ENCODE measurements around the gene TRAF6. TPM values are rescaled to one million over a fixed set of nuclear protein-coding genes. Genes with fewer than 3 reads are reported as not detected.
"Not testable (repeated sequence)": the region's sequence is repeated elsewhere in the genome, so short reads cannot be mapped to it uniquely, and the experiment has no call there.

Gene TRAF6
- total RNA-seq, 5 donors from 2014 or later (not counting 1 experiment from before 2014, with no cell fraction given), result 17.3 to 26.0 (median 19.4) TPM

DNA sequence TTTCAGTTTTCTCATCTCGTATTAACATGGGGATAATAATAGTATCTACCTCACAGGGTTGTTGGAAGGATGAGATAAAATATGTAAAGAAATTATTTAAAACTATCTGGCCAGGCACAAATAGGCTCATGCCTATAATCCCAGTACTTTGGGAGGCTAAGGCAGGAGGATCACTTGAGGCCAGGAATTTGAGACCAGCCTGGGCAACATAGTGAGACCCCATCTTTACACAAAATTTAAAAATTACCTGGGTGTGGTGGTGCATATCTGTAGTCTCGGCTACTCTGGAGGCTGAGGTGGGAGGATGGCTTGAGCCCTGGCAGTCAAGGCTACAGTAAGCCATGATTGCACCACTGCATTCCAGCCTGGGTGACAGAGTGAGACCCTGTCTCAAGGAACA lies 990 bp upstream of the TRAF6 start:
- H3K9me3 Mint-ChIP-seq; POLR2A ChIA-PET; H3K9me3 ChIP-seq; H3K36me3 Mint-ChIP-seq; ATAC-seq (replicated peaks in 1 of 4); DNase-seq; H3K4me3 ChIP-seq (ENCODE audit: control insufficient read depth in 1 of 2, extremely low read depth in 1 of 2, low read length in 1 of 2); H3K27me3 ChIP-seq (replicated peaks in 1 of 2; ENCODE audit: control insufficient read depth in 2 of 2, extremely low read depth in 1 of 2, insufficient read depth in 2 of 2, low read length in 1 of 2); H3K36me3 ChIP-seq (ENCODE audit: control insufficient read depth in 2 of 2, extremely low read depth in 1 of 2, insufficient read depth in 1 of 2, low read length in 1 of 2); H3K27ac ChIP-seq (ENCODE audit: low read length): not testable (repeated sequence)
- H3K27ac Mint-ChIP-seq, result peak overlapping the region in 1 of 2 donors; percentile 79
- 100% methylated on average over 1 of the region's 2 CpGs for WGBS (ENCODE audit: insufficient coverage)
- peak overlapping the region; percentile 89 to 97 (median 97) for H3K4me3 Mint-ChIP-seq
- peaks cover 0 to 18% of the 10 kb centered on the region in 2 experiments for H3K4me1 ChIP-seq (ENCODE audit: control insufficient read depth in 1 of 2, extremely low read depth in 1 of 2, insufficient read depth in 2 of 2, low read length in 2 of 2)
- H3K27me3 Mint-ChIP-seq, result peaks cover 12 to 14% of the 10 kb centered on the region in 2 donors
- CTCF ChIA-PET, result interaction anchor here (1.0 to 2.9 kb wide), 5 partner anchors 11 to 236 kb away, joined by 3 to 22 read pairs (median 4); partner anchors contain the start of gene COMMD9 (in 1 of the 2)
- peaks cover 28 to 35% (median 28%) of the 10 kb centered on the region in 3 donors for H3K4me1 Mint-ChIP-seq

DNA sequence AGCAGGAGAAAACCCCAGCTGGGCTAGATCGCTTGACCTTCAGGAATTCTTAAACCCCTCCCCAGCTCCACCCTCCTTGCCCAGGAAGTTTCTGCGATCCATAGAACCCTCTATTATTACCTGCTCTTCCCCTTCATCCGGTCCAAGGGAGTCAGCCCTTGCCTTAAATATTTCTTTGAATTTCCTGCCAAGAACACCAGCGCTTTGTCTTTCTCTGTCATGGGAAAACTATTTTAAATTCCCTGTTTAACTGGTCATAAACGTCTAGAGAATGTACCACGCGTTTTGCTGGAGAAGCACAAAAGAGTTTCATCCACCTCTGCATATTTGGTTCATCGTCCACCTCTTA lies 496 bp upstream of the TRAF6 start:
- Histone ChIP-seq H3K4me1 (ENCODE audit: control insufficient read depth in 1 of 2, extremely low read depth in 1 of 2, insufficient read depth in 2 of 2, low read length in 2 of 2) (peaks cover 0 to 18% of the 10 kb centered on the region in 2 experiments), H3K36me3 (ENCODE audit: control insufficient read depth in 2 of 2, extremely low read depth in 1 of 2, insufficient read depth in 1 of 2, low read length in 1 of 2) (no peaks in the 10 kb centered on the region), H3K27ac (ENCODE audit: low read length) (peak overlapping the region; percentile 77), H3K9me3 (no peaks in the 10 kb centered on the region), H3K4me3 (ENCODE audit: control insufficient read depth in 1 of 2, extremely low read depth in 1 of 2, low read length in 1 of 2) (peak overlapping the region; percentile 95 to 97), H3K27me3 (replicated peaks in 1 of 2; ENCODE audit: control insufficient read depth in 2 of 2, extremely low read depth in 1 of 2, insufficient read depth in 2 of 2, low read length in 1 of 2) (no peaks in the 10 kb centered on the region)
- H3K4me3 Mint-ChIP-seq, result peak overlapping the region; percentile 89 to 97 (median 97)
- ChIA-PET CTCF (interaction anchor here (0.6 to 2.9 kb wide), 4 partner anchors 17 to 237 kb away, joined by 3 to 22 read pairs (median 4); no protein-coding TSS in a partner anchor), POLR2A (no interaction called here)
- DNase-seq (no peak), ATAC-seq (replicated peaks in 1 of 4) (peak in 1 of 4 experiments; percentile 2)
- peaks cover 33 to 40% (median 33%) of the 10 kb centered on the region in 3 donors for H3K4me1 Mint-ChIP-seq
- H3K27ac Mint-ChIP-seq, result peak overlapping the region; percentile 79 to 94
- H3K27me3 Mint-ChIP-seq, result peaks cover 12 to 14% of the 10 kb centered on the region in 2 donors
- WGBS (ENCODE audit: insufficient coverage), result 29% methylated on average over 6 of the region's 8 CpGs
- no peaks in the 10 kb centered on the region for H3K9me3 Mint-ChIP-seq
- no peaks in the 10 kb centered on the region for H3K36me3 Mint-ChIP-seq

DNA sequence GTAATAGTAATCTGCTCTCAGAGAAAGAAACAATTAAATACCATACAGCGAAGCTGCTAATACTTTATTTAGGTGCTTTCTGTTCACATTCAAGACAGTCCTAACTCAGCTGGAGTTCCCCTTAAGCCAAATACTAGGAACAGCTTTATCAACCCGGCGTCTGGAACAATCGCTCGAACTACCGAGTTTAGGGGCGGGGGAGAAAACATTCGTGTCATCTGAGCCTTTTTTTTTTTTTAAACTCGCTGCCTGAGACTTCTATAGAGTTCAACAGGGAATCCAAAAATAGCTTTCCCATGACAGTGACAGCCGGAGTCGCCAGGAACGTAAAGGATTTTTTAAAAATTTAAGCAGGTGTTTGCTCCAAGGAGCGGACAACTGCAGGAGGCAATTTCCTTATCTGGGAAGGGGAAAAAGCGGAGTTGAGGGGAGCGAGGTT lies 852 bp downstream of the TRAF6 start:
- Mint-ChIP-seq H3K9me3 (no peaks in the 10 kb centered on the region), H3K36me3 (peaks cover 5% of the 10 kb centered on the region), H3K27ac (peak overlapping the region; percentile 91 to 94), H3K4me3 (peak overlapping the region; percentile 89 to 97 (median 97)), H3K4me1 (peaks cover 44 to 51% (median 45%) of the 10 kb centered on the region in 3 donors), H3K27me3 (peaks cover 3 to 8% of the 10 kb centered on the region in 2 donors)
- CTCF ChIA-PET, result interaction anchor here (0.6 to 2.9 kb wide), 11 partner anchors 10 to 966 kb away, joined by 3 to 22 read pairs (median 5); no protein-coding TSS in a partner anchor
- POLR2A ChIA-PET, result interaction anchor here in 1 of 2 donors (0.7 to 1.6 kb wide), 2 partner anchors 16 to 112 kb away, joined by 4 to 6 read pairs; no protein-coding TSS in a partner anchor
- peaks cover 0 to 18% of the 10 kb centered on the region in 2 experiments for H3K4me1 ChIP-seq (ENCODE audit: control insufficient read depth in 1 of 2, extremely low read depth in 1 of 2, insufficient read depth in 2 of 2, low read length in 2 of 2)
- H3K27ac ChIP-seq (ENCODE audit: low read length), result peak overlapping the region; percentile 27
- H3K4me3 ChIP-seq (ENCODE audit: control insufficient read depth in 1 of 2, extremely low read depth in 1 of 2, low read length in 1 of 2), result peak overlapping the region; percentile 95 to 97
- no peaks in the 10 kb centered on the region for H3K27me3 ChIP-seq (replicated peaks in 1 of 2; ENCODE audit: control insufficient read depth in 2 of 2, extremely low read depth in 1 of 2, insufficient read depth in 2 of 2, low read length in 1 of 2)
- H3K36me3 ChIP-seq (ENCODE audit: control insufficient read depth in 2 of 2, extremely low read depth in 1 of 2, insufficient read depth in 1 of 2, low read length in 1 of 2), result peaks cover 0 to 4% of the 10 kb centered on the region in 2 donors
- H3K9me3 ChIP-seq, result no peaks in the 10 kb centered on the region
- under 1% methylated on average over 11 of the region's 15 CpGs for WGBS (ENCODE audit: insufficient coverage)
- DNase-seq, result peak in 7 of 35 experiments; percentile 1 to 60 (median 10)
- peak in 1 of 4 experiments; percentile 33 for ATAC-seq (replicated peaks in 1 of 4)

- Histone ChIP-seq H3K27me3 (replicated peaks in 1 of 2; ENCODE audit: control insufficient read depth in 2 of 2, extremely low read depth in 1 of 2, insufficient read depth in 2 of 2, low read length in 1 of 2) (no peaks in the 10 kb centered on the region), H3K36me3 (ENCODE audit: control insufficient read depth in 2 of 2, extremely low read depth in 1 of 2, insufficient read depth in 1 of 2, low read length in 1 of 2) (peaks cover 0 to 4% of the 10 kb centered on the region in 2 donors), H3K4me1 (ENCODE audit: control insufficient read depth in 1 of 2, extremely low read depth in 1 of 2, insufficient read depth in 2 of 2, low read length in 2 of 2) (peaks cover 0 to 18% of the 10 kb centered on the region in 2 experiments), H3K9me3 (no peaks in the 10 kb centered on the region), H3K27ac (ENCODE audit: low read length) (peak overlapping the region; percentile 27), H3K4me3 (ENCODE audit: control insufficient read depth in 1 of 2, extremely low read depth in 1 of 2, low read length in 1 of 2) (peak overlapping the region in 1 of 2 donors; percentile 95)
- Mint-ChIP-seq H3K36me3 (peaks cover 6% of the 10 kb centered on the region), H3K27me3 (peaks cover 0 to 6% of the 10 kb centered on the region in 2 donors), H3K27ac (peak overlapping the region; percentile 91 to 94), H3K4me3 (peak overlapping the region; percentile 89 to 97 (median 97)), H3K9me3 (no peaks in the 10 kb centered on the region), H3K4me1 (peaks cover 47 to 55% (median 47%) of the 10 kb centered on the region in 3 donors)
- CTCF ChIA-PET, result interaction anchor here (1.0 to 2.9 kb wide), 8 partner anchors 10 to 687 kb away, joined by 4 to 22 read pairs (median 6); no protein-coding TSS in a partner anchor
- DNase-seq (no peak), ATAC-seq (replicated peaks in 1 of 4) (no peak)
- POLR2A ChIA-PET, result interaction anchor here in 1 of 2 donors (1.6 kb wide), 1 partner anchor 16 kb away, joined by 6 read pairs; no protein-coding TSS in a partner anchor
- no CpG with 5 or more reads among the region's 3 CpGs for WGBS (ENCODE audit: insufficient coverage)
Measured at GRCh38 chr11:36508743-36509142, 1.3 kb downstream of the TRAF6 start.

GRCh38 chr11:36507824-36508489 lies 2.1 kb downstream of the TRAF6 start:
- Mint-ChIP-seq H3K27me3 (peaks cover 0 to under 1% of the 10 kb centered on the region in 2 donors), H3K36me3 (peaks cover 6% of the 10 kb centered on the region), H3K9me3 (no peaks in the 10 kb centered on the region), H3K27ac (peak overlapping the region; percentile 1 to 53), H3K4me1 (peaks cover 51 to 60% (median 52%) of the 10 kb centered on the region in 3 donors), H3K4me3 (peak overlapping the region; percentile 89 to 97 (median 97))
- ChIA-PET CTCF (interaction anchor here (1.0 to 2.9 kb wide), 7 partner anchors 9 to 218 kb away, joined by 4 to 22 read pairs (median 7); no protein-coding TSS in a partner anchor), POLR2A (interaction anchor here in 1 of 2 donors (1.6 kb wide), 1 partner anchor 15 kb away, joined by 6 read pairs; no protein-coding TSS in a partner anchor)
- DNase-seq (no peak), ATAC-seq (replicated peaks in 1 of 4) (no peak)
- H3K9me3 ChIP-seq, result no peaks in the 10 kb centered on the region
- no peak overlapping the region for H3K4me3 ChIP-seq (ENCODE audit: control insufficient read depth in 1 of 2, extremely low read depth in 1 of 2, low read length in 1 of 2)
- H3K27ac ChIP-seq (ENCODE audit: low read length), result peak overlapping the region; percentile 27
- peaks cover 0 to 18% of the 10 kb centered on the region in 2 experiments for H3K4me1 ChIP-seq (ENCODE audit: control insufficient read depth in 1 of 2, extremely low read depth in 1 of 2, insufficient read depth in 2 of 2, low read length in 2 of 2)
- no peaks in the 10 kb centered on the region for H3K27me3 ChIP-seq (replicated peaks in 1 of 2; ENCODE audit: control insufficient read depth in 2 of 2, extremely low read depth in 1 of 2, insufficient read depth in 2 of 2, low read length in 1 of 2)
- peaks cover 0 to 7% of the 10 kb centered on the region in 2 donors for H3K36me3 ChIP-seq (ENCODE audit: control insufficient read depth in 2 of 2, extremely low read depth in 1 of 2, insufficient read depth in 1 of 2, low read length in 1 of 2)
- WGBS (ENCODE audit: insufficient coverage), result no CpG with 5 or more reads among the region's 7 CpGs

GRCh38 chr11:36501236-36501635 lies 8.8 kb downstream of the TRAF6 start:
- WGBS (ENCODE audit: insufficient coverage), result 100% methylated on average over 2 of the region's 5 CpGs
- no peaks in the 10 kb centered on the region for H3K9me3 ChIP-seq
- ChIA-PET CTCF (interaction anchor here (0.5 to 3.4 kb wide), 8 partner anchors 8 to 437 kb away, joined by 3 to 35 read pairs (median 4); no protein-coding TSS in a partner anchor), POLR2A (no interaction called here)
- H3K4me3 ChIP-seq (ENCODE audit: control insufficient read depth in 1 of 2, extremely low read depth in 1 of 2, low read length in 1 of 2), result no peak overlapping the region
- no peak for DNase-seq
- H3K36me3 Mint-ChIP-seq, result peaks cover 36% of the 10 kb centered on the region
- no peaks in the 10 kb centered on the region for H3K27me3 Mint-ChIP-seq
- no peak overlapping the region for H3K4me3 Mint-ChIP-seq
- no peaks in the 10 kb centered on the region for H3K9me3 Mint-ChIP-seq
- H3K27me3 ChIP-seq (replicated peaks in 1 of 2; ENCODE audit: control insufficient read depth in 2 of 2, extremely low read depth in 1 of 2, insufficient read depth in 2 of 2, low read length in 1 of 2), result no peaks in the 10 kb centered on the region
- no peaks in the 10 kb centered on the region for H3K4me1 ChIP-seq (ENCODE audit: control insufficient read depth in 1 of 2, extremely low read depth in 1 of 2, insufficient read depth in 2 of 2, low read length in 2 of 2)
- no peak overlapping the region for H3K27ac ChIP-seq (ENCODE audit: low read length)
- H3K4me1 Mint-ChIP-seq, result peaks cover 45 to 53% (median 49%) of the 10 kb centered on the region in 3 donors
- peaks cover 0 to 42% of the 10 kb centered on the region in 2 donors for H3K36me3 ChIP-seq (ENCODE audit: control insufficient read depth in 2 of 2, extremely low read depth in 1 of 2, insufficient read depth in 1 of 2, low read length in 1 of 2)
- no peak for ATAC-seq (replicated peaks in 1 of 4)
- no peak overlapping the region for H3K27ac Mint-ChIP-seq

Measured in T-cell (primary cell).